ENCODE data around the gene KTN1.

KTN1 gene

GRCh38 chr14:55671641-55672040 lies 91.6 kb downstream of the KTN1 start:
- DNase-seq (ENCODE audit: low read depth, low spot score): no peak
- WGBS (ENCODE audit: insufficient coverage, insufficient read length): no CpG with 5 or more reads among the region's 2 CpGs
- H3K9me3 ChIP-seq (ENCODE audit: control insufficient read depth, insufficient read depth, low read length): no peaks in the 10 kb centered on the region
- no peak overlapping the region for H3K27ac ChIP-seq (ENCODE audit: low read length)
- H3K36me3 ChIP-seq (ENCODE audit: control insufficient read depth, insufficient read depth, low read length): peaks cover 3% of the 10 kb centered on the region; the same call in 1 of the 2 replicates
- no peaks in the 10 kb centered on the region for H3K4me1 ChIP-seq (ENCODE audit: control insufficient read depth, insufficient read depth, low read length)
- H3K27me3 ChIP-seq (ENCODE audit: control insufficient read depth, insufficient read depth, low read length): no peaks in the 10 kb centered on the region
- no peak overlapping the region for H3K4me3 ChIP-seq (ENCODE audit: low read length)

- H3K4me1 ChIP-seq (ENCODE audit: control insufficient read depth, insufficient read depth, low read length): no peaks in the 10 kb centered on the region
- H3K9me3 ChIP-seq (ENCODE audit: control insufficient read depth, insufficient read depth, low read length): no peaks in the 10 kb centered on the region
- H3K4me3 ChIP-seq (ENCODE audit: low read length): no peak overlapping the region
- DNase-seq (ENCODE audit: low read depth, low spot score): no peak
- no peaks in the 10 kb centered on the region for H3K27me3 ChIP-seq (ENCODE audit: control insufficient read depth, insufficient read depth, low read length)
- H3K27ac ChIP-seq (ENCODE audit: low read length): no peak overlapping the region
- H3K36me3 ChIP-seq (ENCODE audit: control insufficient read depth, insufficient read depth, low read length): peaks cover 3% of the 10 kb centered on the region; the same call in 1 of the 2 replicates
- no CpG with 5 or more reads among the region's 2 CpGs for WGBS (ENCODE audit: insufficient coverage, insufficient read length)
These were observed 93.0 kb downstream of the KTN1 start for GRCh38 chr14:55673048-55673447.

- H3K9me3 ChIP-seq (ENCODE audit: control insufficient read depth, insufficient read depth, low read length): no peaks in the 10 kb centered on the region
- H3K36me3 ChIP-seq (ENCODE audit: control insufficient read depth, insufficient read depth, low read length): peaks cover 4% of the 10 kb centered on the region; the same call in 1 of the 2 replicates
- no peak overlapping the region for H3K27ac ChIP-seq (ENCODE audit: low read length)
- WGBS (ENCODE audit: insufficient coverage, insufficient read length): no CpG with 5 or more reads among the region's 2 CpGs
- no peak for DNase-seq (ENCODE audit: low read depth, low spot score)
- H3K4me1 ChIP-seq (ENCODE audit: control insufficient read depth, insufficient read depth, low read length): no peaks in the 10 kb centered on the region
- no peak overlapping the region for H3K4me3 ChIP-seq (ENCODE audit: low read length)
- H3K27me3 ChIP-seq (ENCODE audit: control insufficient read depth, insufficient read depth, low read length): no peaks in the 10 kb centered on the region
These were observed 101.1 kb downstream of the KTN1 start for GRCh38 chr14:55681096-55681495.

GRCh38 chr14:55684956-55685584 lies 105.1 kb downstream of the KTN1 start:
- Histone ChIP-seq H3K36me3 (ENCODE audit: control insufficient read depth, insufficient read depth, low read length) (no peaks in the 10 kb centered on the region; the same call in 1 of the 2 replicates), H3K27me3 (ENCODE audit: control insufficient read depth, insufficient read depth, low read length) (no peaks in the 10 kb centered on the region), H3K27ac (ENCODE audit: low read length) (no peak overlapping the region), H3K4me3 (ENCODE audit: low read length) (no peak overlapping the region), H3K4me1 (ENCODE audit: control insufficient read depth, insufficient read depth, low read length) (no peaks in the 10 kb centered on the region), H3K9me3 (ENCODE audit: control insufficient read depth, insufficient read depth, low read length) (no peaks in the 10 kb centered on the region)
- WGBS (ENCODE audit: insufficient coverage, insufficient read length): no CpG with 5 or more reads among the region's 8 CpGs
- no peak for DNase-seq (ENCODE audit: low read depth, low spot score)

- no peaks in the 10 kb centered on the region for H3K4me1 ChIP-seq (ENCODE audit: control insufficient read depth, insufficient read depth, low read length)
- no peaks in the 10 kb centered on the region for H3K9me3 ChIP-seq (ENCODE audit: control insufficient read depth, insufficient read depth, low read length)
- no peak for DNase-seq (ENCODE audit: low read depth, low spot score)
- no peak overlapping the region for H3K4me3 ChIP-seq (ENCODE audit: low read length)
- H3K27ac ChIP-seq (ENCODE audit: low read length): no peak overlapping the region
- no peaks in the 10 kb centered on the region for H3K36me3 ChIP-seq (ENCODE audit: control insufficient read depth, insufficient read depth, low read length)
- H3K27me3 ChIP-seq (ENCODE audit: control insufficient read depth, insufficient read depth, low read length): no peaks in the 10 kb centered on the region
- WGBS (ENCODE audit: insufficient coverage, insufficient read length): no CpG with 5 or more reads among the region's 7 CpGs
These were observed 106.7 kb downstream of the KTN1 start for GRCh38 chr14:55686713-55687112.

- H3K27me3 ChIP-seq (ENCODE audit: control insufficient read depth, insufficient read depth, low read length): no peaks in the 10 kb centered on the region
- WGBS (ENCODE audit: insufficient coverage, insufficient read length): no CpG with 5 or more reads among the region's 2 CpGs
These were observed 108.6 kb downstream of the KTN1 start for GRCh38 chr14:55688566-55688965.

GRCh38 chr14:55689981-55690871 lies 110.2 kb downstream of the KTN1 start:
- H3K27me3 ChIP-seq (ENCODE audit: control insufficient read depth, insufficient read depth, low read length): no peaks in the 10 kb centered on the region
- H3K4me3 ChIP-seq (ENCODE audit: low read length): no peak overlapping the region
- no CpG with 5 or more reads among the region's 5 CpGs for WGBS (ENCODE audit: insufficient coverage, insufficient read length)
- no peaks in the 10 kb centered on the region for H3K4me1 ChIP-seq (ENCODE audit: control insufficient read depth, insufficient read depth, low read length)
- H3K36me3 ChIP-seq (ENCODE audit: control insufficient read depth, insufficient read depth, low read length): no peaks in the 10 kb centered on the region
- no peak for DNase-seq (ENCODE audit: low read depth, low spot score)
- H3K9me3 ChIP-seq (ENCODE audit: control insufficient read depth, insufficient read depth, low read length): no peaks in the 10 kb centered on the region
- no peak overlapping the region for H3K27ac ChIP-seq (ENCODE audit: low read length)

More at GRCh38 chr14:55688566-55688965, 108.6 kb downstream of the KTN1 start:
- no peaks in the 10 kb centered on the region for H3K9me3 ChIP-seq (ENCODE audit: control insufficient read depth, insufficient read depth, low read length)
- H3K27ac ChIP-seq (ENCODE audit: low read length): no peak overlapping the region
- no peaks in the 10 kb centered on the region for H3K4me1 ChIP-seq (ENCODE audit: control insufficient read depth, insufficient read depth, low read length)
- no peaks in the 10 kb centered on the region for H3K36me3 ChIP-seq (ENCODE audit: control insufficient read depth, insufficient read depth, low read length)
- no peak for DNase-seq (ENCODE audit: low read depth, low spot score)
- no peak overlapping the region for H3K4me3 ChIP-seq (ENCODE audit: low read length)

- no peaks in the 10 kb centered on the region for H3K4me1 ChIP-seq (ENCODE audit: control insufficient read depth, insufficient read depth, low read length)
- no peaks in the 10 kb centered on the region for H3K27me3 ChIP-seq (ENCODE audit: control insufficient read depth, insufficient read depth, low read length)
- no peak overlapping the region for H3K27ac ChIP-seq (ENCODE audit: low read length)
- DNase-seq (ENCODE audit: low read depth, low spot score): no peak
- H3K36me3 ChIP-seq (ENCODE audit: control insufficient read depth, insufficient read depth, low read length): no peaks in the 10 kb centered on the region
- H3K4me3 ChIP-seq (ENCODE audit: low read length): no peak overlapping the region
- no peaks in the 10 kb centered on the region for H3K9me3 ChIP-seq (ENCODE audit: control insufficient read depth, insufficient read depth, low read length)
These were observed 111.7 kb downstream of the KTN1 start for GRCh38 chr14:55691659-55692058.

GRCh38 chr14:55693904-55694303 lies 113.9 kb downstream of the KTN1 start:
- H3K4me3 ChIP-seq (ENCODE audit: low read length): no peak overlapping the region
- WGBS (ENCODE audit: insufficient coverage, insufficient read length): no CpG with 5 or more reads among the region's 4 CpGs
- no peaks in the 10 kb centered on the region for H3K36me3 ChIP-seq (ENCODE audit: control insufficient read depth, insufficient read depth, low read length)
- no peak for DNase-seq (ENCODE audit: low read depth, low spot score)
- H3K27me3 ChIP-seq (ENCODE audit: control insufficient read depth, insufficient read depth, low read length): no peaks in the 10 kb centered on the region
- no peak overlapping the region for H3K27ac ChIP-seq (ENCODE audit: low read length)
- H3K4me1 ChIP-seq (ENCODE audit: control insufficient read depth, insufficient read depth, low read length): no peaks in the 10 kb centered on the region
- H3K9me3 ChIP-seq (ENCODE audit: control insufficient read depth, insufficient read depth, low read length): no peaks in the 10 kb centered on the region

- no peaks in the 10 kb centered on the region for H3K4me1 ChIP-seq (ENCODE audit: control insufficient read depth, insufficient read depth, low read length)
- no peak overlapping the region for H3K4me3 ChIP-seq (ENCODE audit: low read length)
- no CpG with 5 or more reads among the region's 5 CpGs for WGBS (ENCODE audit: insufficient coverage, insufficient read length)
- H3K36me3 ChIP-seq (ENCODE audit: control insufficient read depth, insufficient read depth, low read length): no peaks in the 10 kb centered on the region
- no peaks in the 10 kb centered on the region for H3K9me3 ChIP-seq (ENCODE audit: control insufficient read depth, insufficient read depth, low read length)
- H3K27me3 ChIP-seq (ENCODE audit: control insufficient read depth, insufficient read depth, low read length): no peaks in the 10 kb centered on the region
- no peak for DNase-seq (ENCODE audit: low read depth, low spot score)
- H3K27ac ChIP-seq (ENCODE audit: low read length): no peak overlapping the region
These were observed 117.4 kb downstream of the KTN1 start for GRCh38 chr14:55697414-55697861.
